ENCODE data around the gene SHISA8.

DNA sequence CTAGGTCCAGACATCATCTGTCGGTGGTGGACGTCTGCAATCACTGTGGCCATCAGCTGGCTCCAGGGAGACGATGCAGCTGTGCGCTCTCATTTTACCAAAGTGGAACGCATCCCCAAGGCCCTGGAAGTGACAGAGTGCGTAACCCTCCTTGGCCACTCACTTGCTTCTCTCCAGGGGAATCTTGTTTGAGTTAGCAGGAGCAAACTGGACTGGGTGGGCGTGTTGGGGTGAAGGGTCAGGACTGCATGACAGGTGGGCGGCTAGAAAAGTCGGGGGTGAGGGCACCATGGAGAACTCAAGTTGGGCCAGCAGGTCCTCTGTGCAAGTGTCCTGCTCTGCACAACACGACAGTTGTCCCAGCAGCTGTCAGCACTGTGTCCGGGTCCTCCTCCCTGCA is 16.2 kb downstream of the SHISA8 start:
- TF ChIP-seq, protein P1, sequence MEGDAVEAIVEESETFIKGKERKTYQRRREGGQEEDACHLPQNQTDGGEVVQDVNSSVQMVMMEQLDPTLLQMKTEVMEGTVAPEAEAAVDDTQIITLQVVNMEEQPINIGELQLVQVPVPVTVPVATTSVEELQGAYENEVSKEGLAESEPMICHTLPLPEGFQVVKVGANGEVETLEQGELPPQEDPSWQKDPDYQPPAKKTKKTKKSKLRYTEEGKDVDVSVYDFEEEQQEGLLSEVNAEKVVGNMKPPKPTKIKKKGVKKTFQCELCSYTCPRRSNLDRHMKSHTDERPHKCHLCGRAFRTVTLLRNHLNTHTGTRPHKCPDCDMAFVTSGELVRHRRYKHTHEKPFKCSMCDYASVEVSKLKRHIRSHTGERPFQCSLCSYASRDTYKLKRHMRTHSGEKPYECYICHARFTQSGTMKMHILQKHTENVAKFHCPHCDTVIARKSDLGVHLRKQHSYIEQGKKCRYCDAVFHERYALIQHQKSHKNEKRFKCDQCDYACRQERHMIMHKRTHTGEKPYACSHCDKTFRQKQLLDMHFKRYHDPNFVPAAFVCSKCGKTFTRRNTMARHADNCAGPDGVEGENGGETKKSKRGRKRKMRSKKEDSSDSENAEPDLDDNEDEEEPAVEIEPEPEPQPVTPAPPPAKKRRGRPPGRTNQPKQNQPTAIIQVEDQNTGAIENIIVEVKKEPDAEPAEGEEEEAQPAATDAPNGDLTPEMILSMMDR (conservative IDR thresholded peaks at IDR 0.05; ENCODE audit: low read length) = no peak
- no peak for TF ChIP-seq EZH2phosphoT487 (IDR thresholded peaks at IDR 0.05; ENCODE audit: borderline replicate concordance, low read depth, low read length)
